H1 (cell line): Measurements from ENCODE around the gene PPP4R1. TPM values are rescaled to one million over a fixed set of nuclear protein-coding genes. Genes with fewer than 3 reads are reported as not detected.

Source experiments
- FOSL1 ChIP-seq: IDR thresholded peaks from 2 replicates; pipeline ENCODE4 v1.6.1; 2011; ENCODE audit warnings: mild to moderate bottlenecking, low read depth, low read length, moderate library complexity; ENCODE audit not compliant: insufficient read depth
- JUND ChIP-seq: IDR thresholded peaks from 2 replicates; pipeline ENCODE4 v1.6.1; 2011; ENCODE audit warnings: mild to moderate bottlenecking, improper control_type of control experiment, low read length
- SRF ChIP-seq: IDR thresholded peaks from 2 replicates; pipeline ENCODE4 v1.6.1; 2011; ENCODE audit warnings: mild to moderate bottlenecking, low read depth, low read length, moderate library complexity
- USF2 ChIP-seq: IDR thresholded peaks from 2 replicates; pipeline ENCODE4 v1.6.1; 2011; ENCODE audit warnings: low read length, improper control_type of control experiment
- polyA plus RNA-seq, 7 experiments: library from polyadenylated mRNA; depleted of rRNA in 3 of 7; stranded (reverse) in 5 of 7; unstranded in 2 of 7; fragments of >200 nt in 5 of 7; fragments of 200-250 nt in 2 of 7; gene quantifications; 1 replicate in 5 of 7; 2 replicates in 1 of 7; 4 replicates in 1 of 7; pipeline versions ENCODE4 v1.2.1 to v1.2.3, GENCODE V29; 2011 to 2013; ENCODE audit warnings: missing spikeins in 2 of 7, mixed read lengths in 2 of 7
- total RNA-seq: library from RNA; stranded (reverse); fragmentation: NEBNext Ultra II Directional; extraction: Animal tissue kit (Norgen Biotek cat#: 25700); gene quantifications from 2 replicates; pipeline ENCODE4 v1.2.1, GENCODE V29; 2021

Gene PPP4R1
- total and polyA plus RNA-seq, 2 of the 8 experiments (the other 6 are each of a cell fraction or from before 2014, with no cell fraction given) = 67.4 to 96.1 TPM

- no peak for TF ChIP-seq FOSL1
- TF ChIP-seq JUND = no peak
- no peak for TF ChIP-seq SRF
- no peak for TF ChIP-seq USF2
Measured at GRCh38 chr18:9508446-9509025, 105.8 kb downstream of the PPP4R1 start (continued).
